ENCODE measurements around the gene ZNF585A.
"Not testable (repeated sequence)": the region's sequence is repeated elsewhere in the genome, so short reads cannot be mapped to it uniquely, and the experiment has no call there.

Gene ZNF585A

GRCh38 chr19:37172368-37173366 is at the start of gene ZNF585A:
TSS of gene ZNF585A (minus strand) at chr19:37172695. CDS start at chr19:37169910, 2,785 bp downstream.
- peaks cover 19 to 25% of the 10 kb centered on the region in 2 donors for H3K36me3 ChIP-seq (ENCODE audit: control insufficient read depth in 2 of 2, insufficient read depth in 2 of 2, low read length in 2 of 2)
- no peaks in the 10 kb centered on the region for H3K27me3 ChIP-seq (ENCODE audit: control insufficient read depth in 2 of 2, insufficient read depth in 2 of 2, low read length in 2 of 2)
- H3K4me1 ChIP-seq (ENCODE audit: control insufficient read depth in 2 of 2, insufficient read depth in 2 of 2, low read length in 2 of 2) = peaks cover 0 to 3% of the 10 kb centered on the region in 2 donors
- peak within 1 kb of the TSS; percentile 71 to 86 for H3K9ac ChIP-seq (ENCODE audit: low read depth in 1 of 2, low read length in 2 of 2)
- H3K27ac ChIP-seq (ENCODE audit: low read depth in 2 of 2, low read length in 2 of 2) = peak within 1 kb of the TSS; percentile 32 to 67
- peaks cover 4 to 6% of the 10 kb centered on the region in 2 donors for H3K9me3 ChIP-seq (ENCODE audit: control insufficient read depth in 2 of 2, low read length in 2 of 2)
- H3K4me3 ChIP-seq (ENCODE audit: low read length in 2 of 2) = peak within 1 kb of the TSS; percentile 81 to 95

GRCh38 chr19:37221136-37221535 is 48.6 kb upstream of the ZNF585A start:
- peaks cover 2% of the 10 kb centered on the region in 2 donors for H3K9me3 ChIP-seq (ENCODE audit: control insufficient read depth in 2 of 2, low read length in 2 of 2)
- peaks cover 17 to 24% of the 10 kb centered on the region in 2 donors for H3K36me3 ChIP-seq (ENCODE audit: control insufficient read depth in 2 of 2, insufficient read depth in 2 of 2, low read length in 2 of 2)
- H3K9ac ChIP-seq (ENCODE audit: low read depth in 1 of 2, low read length in 2 of 2) = no peak overlapping the region
- peaks cover 5 to 6% of the 10 kb centered on the region in 2 donors for H3K4me1 ChIP-seq (ENCODE audit: control insufficient read depth in 2 of 2, insufficient read depth in 2 of 2, low read length in 2 of 2)
- no peak overlapping the region for H3K4me3 ChIP-seq (ENCODE audit: low read length in 2 of 2)
- no peak overlapping the region for H3K27ac ChIP-seq (ENCODE audit: low read depth in 2 of 2, low read length in 2 of 2)
- H3K27me3 ChIP-seq (ENCODE audit: control insufficient read depth in 2 of 2, insufficient read depth in 2 of 2, low read length in 2 of 2) = no peaks in the 10 kb centered on the region

DNA sequence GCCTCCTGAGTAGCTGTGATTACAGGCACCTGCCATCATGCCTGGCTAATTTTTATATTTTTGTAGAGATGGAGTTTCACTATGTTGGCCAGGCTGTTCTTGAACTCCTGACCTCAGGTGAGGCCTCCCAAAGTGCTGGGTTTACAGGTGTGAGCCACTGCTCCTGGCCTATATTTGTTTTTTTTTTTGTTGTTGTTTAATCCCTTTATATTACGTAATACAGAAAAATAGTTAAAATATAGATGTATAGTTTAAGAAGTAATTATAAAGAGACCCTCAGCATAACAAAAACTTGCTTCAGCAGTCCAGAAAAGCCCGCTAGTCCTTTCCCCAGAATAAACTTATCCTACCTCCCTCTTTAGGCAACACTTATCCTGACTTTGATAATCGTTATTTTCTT is 47.9 kb upstream of the ZNF585A start:
- Histone ChIP-seq H3K9me3 (ENCODE audit: control insufficient read depth in 2 of 2, low read length in 2 of 2) (peaks cover 0 to 2% of the 10 kb centered on the region in 2 donors), H3K27me3 (ENCODE audit: control insufficient read depth in 2 of 2, insufficient read depth in 2 of 2, low read length in 2 of 2) (no peaks in the 10 kb centered on the region), H3K4me1 (ENCODE audit: control insufficient read depth in 2 of 2, insufficient read depth in 2 of 2, low read length in 2 of 2) (peaks cover 5 to 6% of the 10 kb centered on the region in 2 donors), H3K4me3 (ENCODE audit: low read length in 2 of 2) (no peak overlapping the region), H3K9ac (ENCODE audit: low read depth in 1 of 2, low read length in 2 of 2) (no peak overlapping the region), H3K27ac (ENCODE audit: low read depth in 2 of 2, low read length in 2 of 2) (no peak overlapping the region), H3K36me3 (ENCODE audit: control insufficient read depth in 2 of 2, insufficient read depth in 2 of 2, low read length in 2 of 2) (peaks cover 9 to 19% of the 10 kb centered on the region in 2 donors)

DNA sequence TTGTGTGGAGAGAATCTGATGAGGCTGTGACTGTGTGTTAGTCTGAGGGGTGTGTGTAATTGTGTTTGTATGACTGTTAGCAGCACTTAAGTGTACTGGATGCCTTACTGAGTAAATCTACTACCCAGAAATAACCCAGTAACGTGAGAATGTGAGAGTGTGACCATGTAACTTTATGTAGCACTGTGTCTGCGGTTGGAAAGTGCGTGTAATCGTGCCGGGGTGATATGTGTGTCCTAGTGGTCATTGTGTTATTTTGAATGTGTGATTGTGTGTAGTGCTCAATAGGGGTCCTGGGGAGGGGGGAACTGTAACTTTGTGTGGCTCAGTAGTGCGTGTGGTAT is 46.1 kb upstream of the ZNF585A start:
- Histone ChIP-seq H3K9me3 (ENCODE audit: control insufficient read depth in 2 of 2, low read length in 2 of 2) (peaks cover 0 to 2% of the 10 kb centered on the region in 2 donors), H3K36me3 (ENCODE audit: control insufficient read depth in 2 of 2, insufficient read depth in 2 of 2, low read length in 2 of 2) (peaks cover 7 to 14% of the 10 kb centered on the region in 2 donors), H3K27me3 (ENCODE audit: control insufficient read depth in 2 of 2, insufficient read depth in 2 of 2, low read length in 2 of 2) (no peaks in the 10 kb centered on the region), H3K9ac (ENCODE audit: low read depth in 1 of 2, low read length in 2 of 2) (peak overlapping the region; percentile 81 to 98), H3K27ac (ENCODE audit: low read depth in 2 of 2, low read length in 2 of 2) (peak overlapping the region; percentile 96 to 97), H3K4me1 (ENCODE audit: control insufficient read depth in 2 of 2, insufficient read depth in 2 of 2, low read length in 2 of 2) (peaks cover 5 to 6% of the 10 kb centered on the region in 2 donors), H3K4me3 (ENCODE audit: low read length in 2 of 2) (peak overlapping the region; percentile 98 to 100)

- Histone ChIP-seq H3K9me3 (ENCODE audit: control insufficient read depth in 2 of 2, low read length in 2 of 2) (peaks cover 0 to 4% of the 10 kb centered on the region in 2 donors), H3K27me3 (ENCODE audit: control insufficient read depth in 2 of 2, insufficient read depth in 2 of 2, low read length in 2 of 2) (no peaks in the 10 kb centered on the region), H3K27ac (ENCODE audit: low read depth in 2 of 2, low read length in 2 of 2) (peak within 1 kb of the TSS; percentile 96 to 97), H3K36me3 (ENCODE audit: control insufficient read depth in 2 of 2, insufficient read depth in 2 of 2, low read length in 2 of 2) (peaks cover 5 to 11% of the 10 kb centered on the region in 2 donors), H3K9ac (ENCODE audit: low read depth in 1 of 2, low read length in 2 of 2) (peak within 1 kb of the TSS; percentile 81 to 98), H3K4me1 (ENCODE audit: control insufficient read depth in 2 of 2, insufficient read depth in 2 of 2, low read length in 2 of 2) (peaks cover 5 to 6% of the 10 kb centered on the region in 2 donors), H3K4me3 (ENCODE audit: low read length in 2 of 2) (peak within 1 kb of the TSS; percentile 98 to 100)
These were observed 45.5 kb upstream of the ZNF585A start, which contains the start of gene ZNF383 for GRCh38 chr19:37217775-37218591. TSS of gene ZNF383 (plus strand) at chr19:37218214. CDS start at chr19:37230454, 12,240 bp downstream.

DNA sequence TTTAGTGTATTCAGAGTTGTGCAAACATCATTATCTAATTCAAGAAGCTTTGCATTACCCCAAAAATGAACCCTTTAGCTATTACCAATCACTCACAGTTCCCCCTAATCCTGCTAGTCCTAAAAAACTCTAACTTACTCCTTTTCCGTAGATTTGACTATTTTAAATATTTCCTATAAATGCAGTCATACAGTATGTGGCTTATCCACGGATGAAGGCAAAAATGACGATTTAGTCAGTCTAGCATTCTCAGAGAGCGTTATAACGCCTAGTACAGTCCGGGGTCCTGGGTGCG is 44.9 kb upstream of the ZNF585A start:
- Histone ChIP-seq H3K9me3 (ENCODE audit: control insufficient read depth in 2 of 2, low read length in 2 of 2) (peaks cover 0 to 2% of the 10 kb centered on the region in 2 donors), H3K4me1 (ENCODE audit: control insufficient read depth in 2 of 2, insufficient read depth in 2 of 2, low read length in 2 of 2) (peaks cover 5 to 6% of the 10 kb centered on the region in 2 donors), H3K27me3 (ENCODE audit: control insufficient read depth in 2 of 2, insufficient read depth in 2 of 2, low read length in 2 of 2) (no peaks in the 10 kb centered on the region), H3K9ac (ENCODE audit: low read depth in 1 of 2, low read length in 2 of 2) (peak overlapping the region; percentile 81 to 98), H3K36me3 (ENCODE audit: control insufficient read depth in 2 of 2, insufficient read depth in 2 of 2, low read length in 2 of 2) (peaks cover 2 to 7% of the 10 kb centered on the region in 2 donors), H3K27ac (ENCODE audit: low read depth in 2 of 2, low read length in 2 of 2) (peak overlapping the region; percentile 96 to 97), H3K4me3 (ENCODE audit: low read length in 2 of 2) (peak overlapping the region; percentile 98 to 100)

DNA sequence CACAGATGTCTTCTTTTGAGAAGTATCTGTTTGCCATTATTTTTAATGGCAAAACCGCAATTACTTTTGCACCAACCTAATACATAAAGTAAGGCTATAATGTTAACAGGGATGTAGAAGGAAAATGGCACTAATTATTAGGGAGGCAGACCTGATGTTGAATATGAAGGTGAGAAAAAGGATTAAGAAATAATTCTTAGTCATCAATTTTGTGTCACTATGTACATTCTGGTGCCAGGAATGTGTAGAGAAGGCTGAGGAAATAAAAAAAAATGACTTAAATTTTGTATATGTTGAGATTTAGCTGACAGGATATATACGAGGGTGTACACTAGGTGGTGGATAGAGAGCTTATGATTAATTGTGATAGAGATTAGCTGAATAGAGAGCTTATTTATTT is 25.3 kb upstream of the ZNF585A start:
- peaks cover 6 to 7% of the 10 kb centered on the region in 2 donors for H3K9me3 ChIP-seq (ENCODE audit: control insufficient read depth in 2 of 2, low read length in 2 of 2)
- H3K9ac ChIP-seq (ENCODE audit: low read depth in 1 of 2, low read length in 2 of 2) = no peak overlapping the region
- H3K27ac ChIP-seq (ENCODE audit: low read depth in 2 of 2, low read length in 2 of 2) = no peak overlapping the region
- H3K27me3 ChIP-seq (ENCODE audit: control insufficient read depth in 2 of 2, insufficient read depth in 2 of 2, low read length in 2 of 2) = no peaks in the 10 kb centered on the region
- peaks cover 11 to 29% of the 10 kb centered on the region in 2 donors for H3K36me3 ChIP-seq (ENCODE audit: control insufficient read depth in 2 of 2, insufficient read depth in 2 of 2, low read length in 2 of 2)
- no peak overlapping the region for H3K4me3 ChIP-seq (ENCODE audit: low read length in 2 of 2)
- no peaks in the 10 kb centered on the region for H3K4me1 ChIP-seq (ENCODE audit: control insufficient read depth in 2 of 2, insufficient read depth in 2 of 2, low read length in 2 of 2)

GRCh38 chr19:37197115-37197514 is 24.6 kb upstream of the ZNF585A start:
- H3K4me1 ChIP-seq (ENCODE audit: control insufficient read depth in 2 of 2, insufficient read depth in 2 of 2, low read length in 2 of 2); H3K9me3 ChIP-seq (ENCODE audit: control insufficient read depth in 2 of 2, low read length in 2 of 2); H3K9ac ChIP-seq (ENCODE audit: low read depth in 1 of 2, low read length in 2 of 2); H3K27ac ChIP-seq (ENCODE audit: low read depth in 2 of 2, low read length in 2 of 2); H3K4me3 ChIP-seq (ENCODE audit: low read length in 2 of 2); H3K27me3 ChIP-seq (ENCODE audit: control insufficient read depth in 2 of 2, insufficient read depth in 2 of 2, low read length in 2 of 2): not testable (repeated sequence)
- peaks cover 11 to 25% of the 10 kb centered on the region in 2 donors for H3K36me3 ChIP-seq (ENCODE audit: control insufficient read depth in 2 of 2, insufficient read depth in 2 of 2, low read length in 2 of 2)

- H3K9ac ChIP-seq (ENCODE audit: low read depth in 1 of 2, low read length in 2 of 2); H3K4me3 ChIP-seq (ENCODE audit: low read length in 2 of 2); H3K27me3 ChIP-seq (ENCODE audit: control insufficient read depth in 2 of 2, insufficient read depth in 2 of 2, low read length in 2 of 2); H3K27ac ChIP-seq (ENCODE audit: low read depth in 2 of 2, low read length in 2 of 2); H3K4me1 ChIP-seq (ENCODE audit: control insufficient read depth in 2 of 2, insufficient read depth in 2 of 2, low read length in 2 of 2): not testable (repeated sequence)
- peaks cover 7 to 12% of the 10 kb centered on the region in 2 donors for H3K9me3 ChIP-seq (ENCODE audit: control insufficient read depth in 2 of 2, low read length in 2 of 2)
- H3K36me3 ChIP-seq (ENCODE audit: control insufficient read depth in 2 of 2, insufficient read depth in 2 of 2, low read length in 2 of 2) = peaks cover 11 to 31% of the 10 kb centered on the region in 2 donors
These were observed 22.8 kb upstream of the ZNF585A start for GRCh38 chr19:37195248-37195647.
